SK-N-MC (cell line): ENCODE results near the gene PTGDR2.

Experiments used
- EZH2 ChIP-seq: fragments of 200-600 bp; sonication (generic); IDR thresholded peaks from one replicate; pipeline ENCODE4 v1.6.1; 2017; ENCODE audit warnings: antibody characterized with exemption
- POLR2AphosphoS5 ChIP-seq: IDR thresholded peaks from 2 replicates; pipeline ENCODE4 v1.6.1; 2012; ENCODE audit warnings: mild to moderate bottlenecking, low read depth, low read length, borderline replicate concordance

DNA sequence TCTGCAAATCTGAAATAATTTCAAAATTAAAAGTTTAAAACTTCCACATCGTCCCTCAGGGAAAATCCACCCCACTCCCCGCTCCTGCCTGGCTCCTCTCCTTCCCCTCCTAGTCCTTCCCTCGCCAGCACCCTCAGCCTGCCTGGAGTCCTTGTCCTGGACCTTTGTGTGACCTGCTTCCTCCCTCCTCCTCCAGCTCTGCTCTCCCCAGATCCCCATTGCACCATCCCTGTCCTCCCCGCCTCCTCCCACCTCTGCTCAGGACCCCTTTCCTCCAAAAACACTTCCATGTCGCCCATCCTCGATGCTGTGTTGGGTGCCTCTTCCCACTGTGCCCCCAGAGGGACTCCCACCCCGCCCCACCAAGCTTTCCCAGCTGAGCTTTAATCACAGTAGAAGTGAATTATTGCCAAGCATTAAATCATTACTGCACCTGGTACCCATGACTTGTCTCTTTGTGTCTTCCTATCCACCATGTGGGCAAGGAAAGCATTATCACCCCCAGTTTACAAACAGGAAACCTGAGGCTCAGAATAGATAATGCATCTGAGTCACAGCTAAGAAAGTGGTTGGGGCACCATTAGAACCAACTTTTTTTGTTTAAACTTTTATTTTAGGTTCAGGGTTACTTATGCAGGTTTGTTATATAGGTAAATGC lies 9.2 kb upstream of the PTGDR2 start:
- TF ChIP-seq POLR2AphosphoS5 (no peak), EZH2 (no peak)
